Erythroblast (primary cell): ENCODE results near the gene SOX6.

Source experiments
- GATA1 ChIP-seq: IDR thresholded peaks from 2 replicates; pipeline ENCODE4 v1.6.1; 2011; ENCODE audit warnings: low read depth, mild to moderate bottlenecking, control low read depth, low read length, moderate library complexity
- POLR2A ChIP-seq: IDR thresholded peaks from 2 replicates; pipeline ENCODE4 v1.6.1; 2011; ENCODE audit warnings: mild to moderate bottlenecking, low read length

DNA sequence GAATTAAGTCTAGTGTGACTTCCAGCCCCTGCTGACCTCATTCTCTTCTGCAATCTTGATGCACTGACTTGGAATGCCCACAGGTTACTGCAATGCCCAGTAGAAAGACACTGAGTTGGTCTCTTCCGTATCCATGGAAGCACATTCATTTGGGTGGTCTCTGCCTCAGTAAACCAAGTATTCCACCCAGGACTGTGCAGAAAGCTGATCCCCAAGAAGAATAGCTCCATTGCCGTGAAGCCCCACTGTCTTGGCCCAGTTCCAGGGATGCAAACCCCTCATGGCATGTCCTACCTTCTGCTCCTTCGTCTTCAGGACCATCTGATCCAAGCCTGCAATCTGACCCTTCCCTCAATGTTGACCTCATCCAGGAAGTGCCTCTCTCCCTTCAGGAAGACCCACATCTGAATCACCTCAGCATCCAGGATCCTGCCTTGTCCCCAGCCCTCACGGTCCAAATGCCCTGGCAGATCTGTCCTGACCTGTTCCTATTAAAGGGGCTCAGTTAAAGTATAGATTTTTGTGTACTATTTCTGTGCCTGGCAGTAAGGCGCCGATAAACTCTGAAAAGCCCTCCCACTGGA lies 425.8 kb downstream of the SOX6 start:
- TF ChIP-seq POLR2A = no peak
- TF ChIP-seq GATA1 = no peak
